ENCODE data around the gene CALN1. TPM values are rescaled to one million over a fixed set of nuclear protein-coding genes. Genes with fewer than 3 reads are reported as not detected.

Gene CALN1
- total and polyA plus RNA-seq, 2 of the 8 experiments (the other 6 are each of a cell fraction or from before 2014, with no cell fraction given) = 6.4 to 15.2 TPM

DNA sequence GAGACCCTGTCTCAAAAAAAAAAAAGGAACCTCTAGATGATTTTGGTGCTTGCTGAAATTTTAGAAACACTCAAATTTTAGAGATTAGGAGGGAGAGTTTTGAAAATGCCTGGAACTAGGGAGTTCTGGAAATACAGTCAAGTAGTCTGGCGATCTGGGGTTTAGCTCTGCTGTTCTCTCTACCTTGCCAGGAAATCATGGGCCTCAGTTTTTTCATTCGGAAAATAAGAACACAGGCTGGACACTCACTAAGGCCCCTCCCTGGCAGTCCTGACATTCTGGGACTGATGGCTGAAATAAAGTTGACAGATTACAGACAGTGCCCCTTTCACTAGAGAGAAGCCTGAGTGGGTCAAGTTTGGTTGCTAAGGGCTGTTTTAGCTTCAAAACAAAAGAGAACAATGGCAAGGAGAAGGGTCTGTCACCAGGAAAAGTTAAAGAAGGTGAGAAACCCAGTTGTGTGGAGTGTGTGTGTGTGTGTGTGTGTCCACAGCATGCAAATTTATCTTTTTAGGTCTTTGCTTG is 25.0 kb upstream of the CALN1 start:
- no peak overlapping the region for H4K8ac ChIP-seq (ENCODE audit: extremely low read depth, insufficient read depth, low read length)
- no peak overlapping the region for H3K9ac ChIP-seq (replicated peaks in 1 of 4; ENCODE audit: extremely low read depth in 1 of 4, low read depth in 3 of 4, low read length in 3 of 4)
- FAIRE-seq = no peak
- TF ChIP-seq TEAD4 (IDR thresholded peaks at IDR 0.05; ENCODE audit: low read depth, low read length) = no peak
- no peak for TF ChIP-seq KDM5A (IDR thresholded peaks at IDR 0.05; ENCODE audit: low read length)
- TF ChIP-seq ZNF274 (IDR thresholded peaks at IDR 0.05; ENCODE audit: borderline replicate concordance, extremely low read depth, low read length) = no peak
- TF ChIP-seq SP2 (IDR thresholded peaks at IDR 0.05; ENCODE audit: low read length) = no peak
- no peak for TF ChIP-seq TCF12 (IDR thresholded peaks at IDR 0.05; ENCODE audit: low read depth, low read length)
- H3K4me1 ChIP-seq (replicated peaks in 1 of 4; ENCODE audit: control insufficient read depth in 3 of 4, insufficient read depth in 4 of 4, low read length in 3 of 4) = no peaks in the 10 kb centered on the region
- H3K27ac ChIP-seq (ENCODE audit: low read depth, low read length) = no peak overlapping the region
- no peak overlapping the region for H3K4me2 ChIP-seq (ENCODE audit: insufficient read depth in 1 of 2, low read depth in 2 of 2, low read length in 2 of 2)
- H2BK20ac ChIP-seq (ENCODE audit: low read length) = no peak overlapping the region
- 80% methylated on average over 2 of the region's 2 CpGs; no CpG with 5 or more reads in 1 of the 2 experiments for WGBS, 2 experiments (ENCODE audit: extremely low coverage in 1 of 2, insufficient coverage in 1 of 2, insufficient read length in 1 of 2, insufficient replicate concordance in 2 of 2, low coverage in 1 of 2, low lambda C conversion rate in 2 of 2, missing lambda C conversion rate in 1 of 2)
- no peak overlapping the region for H2BK12ac ChIP-seq (ENCODE audit: low read depth, low read length)
- H3K4ac ChIP-seq (replicated peaks; ENCODE audit: insufficient read length, low read depth, low read length) = no peak overlapping the region
- ChIA-PET POLR2A (ENCODE audit: partially characterized antibody) (no interaction called here), CTCF (ENCODE audit: partially characterized antibody) (interaction anchor here (1.3 kb wide), 1 partner anchor 17 kb away, joined by 3 read pairs; no protein-coding TSS in a partner anchor)
- H2AK5ac ChIP-seq (ENCODE audit: low read depth, low read length) = no peak overlapping the region
- no peak overlapping the region for H3K56ac ChIP-seq (replicated peaks; ENCODE audit: insufficient read length, low read depth, low read length)
- H3K79me1 ChIP-seq (ENCODE audit: low read depth, low read length) = no peaks in the 10 kb centered on the region
- H4K20me1 ChIP-seq (replicated peaks in 1 of 2; ENCODE audit: control insufficient read depth in 1 of 2, insufficient read depth in 2 of 2, low read length in 2 of 2) = no peaks in the 10 kb centered on the region
- no peak overlapping the region for H4K5ac ChIP-seq (ENCODE audit: insufficient read length, low read depth, low read length)
- H3K36me3 ChIP-seq (ENCODE audit: control insufficient read depth in 2 of 4, insufficient read depth in 4 of 4, low read length in 3 of 4) = no peaks in the 10 kb centered on the region
- H2AFZ ChIP-seq (ENCODE audit: low read length) = no peak overlapping the region
- no peak overlapping the region for H3K18ac ChIP-seq (ENCODE audit: extremely low read depth, low read length)
- H2BK5ac ChIP-seq (ENCODE audit: low read depth, low read length) = no peak overlapping the region
- no peaks in the 10 kb centered on the region for H3K9me3 ChIP-seq (ENCODE audit: insufficient read depth in 2 of 2, low read depth in 1 of 2, low read length in 1 of 2)
- no peak for DNase-seq (ENCODE audit: low read depth in 1 of 2, low spot score in 2 of 2)
- H2BK120ac ChIP-seq (replicated peaks; ENCODE audit: low read depth, low read length) = no peak overlapping the region
- H3K4me3 ChIP-seq (ENCODE audit: extremely low read depth in 1 of 4, insufficient read depth in 2 of 4, low read depth in 3 of 4, low read length in 4 of 4) = no peak overlapping the region
- H3K23ac ChIP-seq (ENCODE audit: insufficient read length) = no peak overlapping the region
- H2BK15ac ChIP-seq (ENCODE audit: low read length) = no peak overlapping the region
- H3K79me2 ChIP-seq (ENCODE audit: control insufficient read depth in 1 of 2, insufficient read depth in 2 of 2, low read length in 2 of 2) = no peaks in the 10 kb centered on the region
- no peak overlapping the region for H4K91ac ChIP-seq (replicated peaks; ENCODE audit: insufficient read length, low read length)
- peaks cover 0 to 3% (median 0%) of the 10 kb centered on the region in 4 experiments; a peak in 1 of 7 replicates for H3K27me3 ChIP-seq (replicated peaks in 1 of 4; ENCODE audit: control insufficient read depth in 3 of 4, extremely low read depth in 1 of 4, insufficient read depth in 3 of 4, low read length in 3 of 4)
- no peaks in the 10 kb centered on the region; the same call in 1 of the 2 replicates for H3K23me2 ChIP-seq (ENCODE audit: low read depth, low read length)
- no peak overlapping the region for H3K14ac ChIP-seq (ENCODE audit: insufficient read length)

Data from H1 (cell line).